ENCODE data around the gene HOXC5. TPM values are rescaled to one million over a fixed set of nuclear protein-coding genes. Genes with fewer than 3 reads are reported as not detected.

The HOXC5 gene
- polyA plus RNA-seq, 3 donors, result 1.8 to 3.6 (median 3.0) TPM

DNA sequence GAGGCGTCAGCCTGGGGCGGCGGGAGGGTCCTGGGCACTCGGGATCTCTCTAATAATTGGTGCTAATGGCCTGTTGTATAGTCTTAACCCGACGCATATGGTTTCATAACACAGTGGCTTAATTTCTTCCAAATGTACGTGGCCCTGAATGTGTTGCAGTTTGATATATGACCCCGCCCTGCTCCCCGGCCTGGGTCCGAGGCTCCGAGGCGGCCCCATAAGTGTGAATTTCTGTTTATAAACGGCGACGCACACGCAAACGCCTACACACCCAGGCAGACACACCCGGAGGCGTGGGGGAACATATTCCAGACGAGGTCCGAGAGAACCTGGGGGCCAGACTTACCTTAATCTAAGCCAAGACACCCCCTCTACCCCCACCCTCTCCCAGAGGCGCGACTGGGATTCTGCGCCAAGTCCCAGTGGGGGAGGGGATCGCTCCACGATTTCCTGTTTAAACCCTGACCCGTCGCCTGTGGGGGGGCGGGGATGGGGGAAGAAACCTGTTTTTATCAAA is 14.3 kb upstream of the HOXC5 start:
- DNase-seq, result no peak

DNA sequence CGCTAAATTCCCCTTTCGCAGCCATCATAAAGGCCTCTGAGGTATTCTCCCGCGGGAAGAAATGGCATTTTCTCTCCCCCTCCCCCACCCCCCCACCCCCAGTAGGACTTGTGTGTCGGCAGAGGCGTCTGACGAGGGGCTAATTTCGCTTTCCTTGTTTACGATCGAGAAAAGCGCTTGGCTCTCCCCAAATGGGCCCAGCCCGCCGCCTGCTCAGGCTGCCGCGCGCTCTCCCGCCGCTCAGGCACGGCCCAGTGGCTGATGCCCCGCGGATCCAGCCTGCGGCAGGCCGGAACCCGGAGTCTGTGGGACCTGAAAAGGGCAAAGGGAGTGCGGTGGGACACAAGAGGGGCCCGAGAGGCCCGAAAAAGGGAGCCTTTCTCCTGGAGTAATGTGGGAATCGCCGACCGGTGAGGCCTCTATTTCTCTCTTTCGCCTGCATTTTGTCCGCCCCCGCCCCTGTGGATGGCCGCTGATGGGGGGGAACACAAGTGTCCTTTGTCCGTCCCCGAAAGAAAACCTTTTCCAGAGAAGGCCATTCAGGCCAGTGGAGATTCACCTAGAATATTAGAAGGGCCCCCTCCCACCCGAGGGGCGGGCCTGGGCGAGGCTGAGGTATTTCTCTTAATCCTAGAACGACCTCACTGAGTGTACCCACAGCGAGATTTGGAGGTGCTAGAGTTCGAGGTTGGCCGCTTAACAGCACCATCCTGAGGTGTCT is 13.6 kb upstream of the HOXC5 start:
- no peak for DNase-seq

DNA sequence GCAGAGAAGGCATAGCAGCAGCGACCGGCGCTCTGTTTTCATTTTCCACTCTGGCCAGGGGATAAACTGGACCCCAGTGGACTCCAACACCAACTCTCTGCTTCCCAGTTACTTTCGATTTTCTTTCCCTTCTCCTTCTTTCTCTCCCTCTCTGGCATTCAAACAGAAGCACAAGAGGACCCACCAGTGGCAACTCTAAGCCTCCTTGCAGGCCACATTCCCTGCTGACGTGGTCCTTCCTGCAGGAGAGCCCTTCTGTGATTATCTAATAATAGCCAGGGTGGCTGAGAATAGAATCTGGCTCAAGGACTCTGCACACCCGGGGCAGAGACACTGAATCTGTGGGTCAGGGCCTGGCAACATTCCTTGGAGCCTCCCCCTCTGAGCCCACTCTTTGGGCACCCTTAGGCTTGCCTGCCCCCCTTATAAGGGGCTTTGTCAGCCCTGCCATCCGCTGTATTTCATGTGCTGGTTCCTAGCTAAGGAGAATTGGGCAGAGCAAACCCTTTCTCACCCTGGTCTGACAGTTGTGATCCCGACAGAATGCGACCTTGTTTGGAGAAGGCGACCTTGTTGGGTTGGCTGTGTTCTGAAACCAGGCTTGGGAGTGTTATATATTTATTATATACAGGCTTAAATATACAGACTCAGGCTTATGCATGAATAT is 12.8 kb upstream of the HOXC5 start:
- DNase-seq, result no peak

DNA sequence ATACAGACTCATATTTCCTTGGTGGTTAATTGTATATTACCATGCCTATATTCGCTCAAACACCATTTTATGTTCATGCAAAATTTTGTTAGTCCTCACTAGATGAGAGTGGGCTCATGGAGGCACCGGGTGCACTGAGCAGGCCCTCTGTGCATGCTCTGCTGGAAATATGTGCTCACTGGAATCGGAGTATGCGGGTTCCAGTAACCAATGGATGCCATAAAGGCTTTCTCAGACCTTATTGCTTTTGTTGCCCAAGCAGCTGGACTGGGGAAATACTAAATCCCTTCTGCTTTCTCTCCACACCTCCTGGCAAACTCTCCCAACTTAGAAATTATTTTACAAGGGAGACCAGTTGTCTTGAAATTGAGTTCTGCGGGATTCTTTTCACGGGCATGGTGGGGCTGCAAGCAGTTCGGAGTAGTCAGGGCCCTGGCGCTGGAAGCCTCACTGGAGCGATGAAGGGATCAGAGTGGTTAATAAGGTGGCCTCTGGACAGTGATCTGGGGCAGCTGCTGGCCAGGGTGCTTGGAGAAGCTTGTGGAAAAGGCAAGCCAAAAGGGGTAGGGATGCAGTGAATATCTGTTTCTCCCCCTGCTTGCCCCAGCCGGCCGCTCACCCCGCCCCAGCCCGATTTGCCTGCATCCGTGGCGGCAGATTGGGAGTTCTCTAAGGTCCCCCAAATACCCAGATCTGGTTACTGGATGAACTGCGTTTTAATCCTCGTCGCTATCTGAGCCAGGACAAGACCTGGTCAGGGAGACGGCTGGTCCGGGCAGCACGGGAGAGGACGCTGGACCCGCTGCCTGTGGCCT is 12.1 kb upstream of the HOXC5 start:
- DNase-seq, result no peak

DNA sequence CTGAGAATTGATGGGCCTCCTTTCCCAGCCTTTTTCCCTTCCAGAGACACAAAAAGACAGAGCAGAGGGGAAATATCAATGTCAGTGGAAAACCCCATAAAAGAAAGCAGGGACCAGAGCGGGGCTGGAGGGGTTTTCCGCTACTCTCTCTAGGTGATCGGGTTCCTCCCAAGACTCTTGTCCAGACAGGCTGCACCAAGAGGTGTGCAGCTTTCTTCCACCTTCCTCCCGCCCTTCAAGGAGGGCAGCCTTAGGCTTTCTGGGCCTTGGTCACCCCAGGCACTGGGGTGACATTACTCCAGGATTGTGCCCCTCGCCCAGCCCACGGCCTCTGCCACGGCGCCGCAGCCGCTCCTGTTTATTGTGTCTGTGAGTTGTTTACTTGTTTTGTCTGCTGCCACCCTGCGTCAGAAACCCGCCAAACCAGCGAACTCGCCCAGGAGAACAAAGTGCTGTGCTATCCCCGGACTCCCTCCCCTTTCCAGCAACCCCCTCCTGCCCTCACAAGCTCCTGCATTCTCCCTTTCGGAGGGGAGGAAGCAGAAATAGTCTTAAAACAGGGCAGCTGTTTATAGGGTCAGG is 11.3 kb upstream of the HOXC5 start:
- no peak for DNase-seq

DNA sequence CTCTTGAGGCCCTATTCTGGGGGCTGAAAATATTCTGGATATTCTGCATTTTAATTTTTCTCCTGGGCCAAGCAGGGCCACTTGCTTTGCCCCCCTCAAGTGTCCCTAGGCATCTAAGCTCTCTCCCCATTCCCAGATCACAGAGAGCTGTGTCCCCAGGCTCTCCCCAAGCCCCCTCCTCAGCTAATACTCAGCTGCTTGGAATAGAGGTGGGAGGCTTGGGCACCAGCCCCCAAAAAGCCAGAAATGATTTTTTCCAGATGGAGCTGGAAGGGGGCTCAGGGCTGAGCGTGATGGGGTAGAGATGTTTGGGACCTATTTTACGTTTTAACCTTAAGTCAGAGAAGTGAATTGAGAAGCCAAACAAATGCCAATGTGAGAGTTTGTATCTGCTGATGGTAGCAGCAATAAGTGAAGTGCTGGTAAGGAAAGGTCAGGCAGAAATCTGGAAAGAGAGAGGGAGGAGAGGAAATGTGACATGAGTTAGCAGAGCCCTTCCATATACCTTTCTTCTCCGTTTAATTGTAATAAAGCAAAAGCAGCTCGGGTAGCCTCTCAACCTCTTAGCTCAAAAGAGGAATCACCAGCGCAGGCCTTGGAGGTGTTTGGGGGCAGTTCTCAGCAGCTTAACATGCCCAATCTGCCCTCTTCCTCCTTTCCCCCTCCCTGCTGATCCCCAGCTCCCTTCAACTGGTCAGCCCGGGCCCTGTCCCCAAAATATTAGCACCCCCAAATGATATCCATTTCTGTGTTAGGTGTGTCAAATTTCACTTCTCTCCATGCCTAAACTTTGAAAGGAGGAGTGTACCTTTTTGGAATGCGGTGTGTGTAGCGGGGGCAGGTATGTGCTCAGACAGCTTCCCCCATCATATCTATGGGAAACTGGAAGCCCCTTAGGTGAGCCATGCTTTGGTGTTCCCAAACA is 9.6 kb upstream of the HOXC5 start:
- DNase-seq, result no peak

DNA sequence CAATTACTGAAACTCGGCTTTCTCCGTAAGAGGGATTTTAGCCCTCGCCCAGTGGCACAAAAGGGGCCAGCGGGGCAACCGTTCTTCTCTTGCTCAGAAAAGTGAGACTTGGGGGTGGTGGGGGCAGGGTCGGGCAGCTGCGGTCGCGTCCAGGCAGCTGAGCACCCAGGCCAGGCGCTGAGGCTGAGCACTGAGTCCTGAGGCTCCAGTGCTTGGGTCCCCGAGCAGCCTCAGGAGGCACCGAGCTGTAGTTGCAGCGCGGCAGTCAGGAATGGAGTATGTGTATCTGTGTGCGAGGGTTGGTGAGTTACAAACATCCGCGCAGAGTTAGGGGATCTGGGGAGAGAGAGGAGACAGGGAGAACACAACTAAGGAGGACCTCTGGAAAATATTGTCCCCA is 8.7 kb upstream of the HOXC5 start:
- no peak for DNase-seq

DNA sequence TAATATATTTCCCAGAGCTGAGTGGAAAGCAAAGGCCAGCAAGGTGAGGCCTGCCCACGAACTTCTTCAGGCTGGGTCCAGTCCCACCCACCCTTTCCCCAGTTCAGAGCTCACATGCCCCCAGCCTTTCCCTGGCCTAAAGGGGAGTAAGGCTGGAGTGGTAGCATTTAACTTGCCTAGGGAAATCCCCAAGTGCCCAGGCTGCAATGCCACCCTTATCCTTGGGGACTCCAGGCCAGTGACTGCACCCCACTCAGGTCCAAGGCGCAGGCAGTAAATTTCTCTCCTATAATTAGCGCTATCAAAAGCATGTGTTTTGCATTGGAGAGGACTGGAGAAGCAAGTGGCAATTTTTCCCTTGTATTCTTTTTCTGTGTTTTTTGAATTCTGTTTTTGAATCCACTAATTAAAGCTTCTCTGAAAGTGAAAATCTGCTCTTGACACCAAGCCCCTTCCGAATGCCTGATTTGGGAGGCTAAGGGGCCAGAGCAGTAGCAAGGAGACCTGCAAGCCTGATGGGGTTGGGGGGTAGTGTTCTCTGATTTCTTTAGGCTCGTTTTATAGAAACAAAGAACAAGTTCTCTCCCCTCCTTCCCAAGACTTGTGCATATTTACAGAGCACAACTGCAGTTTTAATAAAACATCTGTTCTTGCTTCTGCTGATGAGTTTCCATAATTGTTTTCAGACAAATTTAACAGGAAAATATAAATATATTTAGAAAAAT is 8.1 kb upstream of the HOXC5 start:
- DNase-seq, result no peak

DNA sequence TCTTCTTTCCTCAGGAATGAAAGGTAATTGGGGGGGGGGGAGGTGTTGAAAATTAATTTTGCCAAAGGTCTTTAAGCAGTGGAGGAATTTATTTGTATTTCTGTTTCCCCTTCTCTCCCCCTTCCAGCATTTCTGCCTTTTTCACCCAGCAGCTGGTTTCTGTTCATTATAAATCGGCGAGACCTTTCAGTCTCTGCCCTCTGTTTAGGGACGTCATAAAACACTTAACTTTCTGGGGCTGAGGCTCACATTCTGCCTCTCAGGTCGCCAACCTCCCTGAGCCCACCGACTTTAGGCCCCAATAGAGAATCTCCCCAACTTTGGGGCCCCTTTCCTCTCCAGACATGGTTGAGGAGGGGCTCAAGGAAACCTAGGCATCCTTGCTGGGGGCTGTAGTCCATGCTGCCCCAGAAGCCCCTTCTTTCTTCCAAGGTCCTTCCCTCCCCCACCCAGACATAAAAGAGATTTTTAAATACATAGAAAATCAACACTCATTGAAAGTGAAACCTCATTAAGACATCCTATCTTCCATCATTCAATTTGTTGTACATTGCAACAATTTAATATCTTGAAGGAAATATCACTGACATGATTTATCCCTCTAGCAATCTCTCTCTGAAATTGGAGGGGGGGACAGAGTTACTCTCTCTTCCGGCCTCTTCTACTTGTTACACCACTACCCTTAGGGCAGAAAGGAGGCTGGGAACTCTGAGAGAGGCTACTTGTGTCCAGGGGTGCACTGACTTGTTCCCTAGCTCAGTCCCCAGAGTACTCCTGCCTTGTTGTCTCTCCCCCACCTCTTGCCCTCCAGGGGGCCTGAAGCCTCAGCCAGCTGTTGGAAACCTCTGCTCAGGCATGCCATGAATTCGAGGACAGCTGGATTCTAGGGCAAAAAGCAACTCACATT is 7.1 kb upstream of the HOXC5 start:
- no peak for DNase-seq

DNA sequence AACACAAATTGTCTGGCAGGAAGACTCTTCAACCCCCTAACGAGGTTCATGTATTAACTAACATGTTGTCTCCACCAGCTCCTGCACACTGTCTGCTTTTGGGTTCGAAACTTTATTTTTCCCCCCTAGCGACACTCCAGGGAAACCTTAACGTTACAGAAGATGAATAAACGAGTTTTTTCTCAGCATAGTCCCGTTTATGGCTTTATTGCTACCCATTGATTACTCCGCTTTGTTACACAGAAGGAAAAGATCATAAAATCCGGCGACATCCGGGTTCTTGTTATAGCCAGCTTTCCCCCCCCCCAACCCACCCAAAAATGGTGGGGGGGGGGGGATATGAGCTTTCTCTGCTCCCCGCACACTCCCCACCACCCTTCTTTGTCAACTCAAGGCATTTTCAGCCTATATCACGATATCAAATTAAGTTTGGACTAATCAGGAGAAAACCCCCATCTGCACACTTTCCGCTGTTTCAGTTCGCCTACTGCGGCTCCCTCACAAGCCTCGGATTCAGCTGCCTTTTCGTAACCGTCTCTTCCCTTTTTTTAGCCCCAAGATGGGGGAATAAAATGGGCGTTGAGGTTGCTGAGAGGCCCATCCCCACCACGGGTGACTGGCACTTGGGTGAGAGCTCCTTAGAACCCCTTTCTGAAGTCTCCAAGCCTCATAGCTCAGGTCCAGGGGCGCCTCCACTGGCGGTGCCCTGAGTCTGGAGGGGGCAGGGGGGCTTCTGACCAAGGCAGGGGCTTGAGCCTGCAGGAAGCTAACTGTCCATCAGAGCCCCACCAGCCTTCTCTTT is 6.0 kb upstream of the HOXC5 start:
- DNase-seq, result no peak

DNA sequence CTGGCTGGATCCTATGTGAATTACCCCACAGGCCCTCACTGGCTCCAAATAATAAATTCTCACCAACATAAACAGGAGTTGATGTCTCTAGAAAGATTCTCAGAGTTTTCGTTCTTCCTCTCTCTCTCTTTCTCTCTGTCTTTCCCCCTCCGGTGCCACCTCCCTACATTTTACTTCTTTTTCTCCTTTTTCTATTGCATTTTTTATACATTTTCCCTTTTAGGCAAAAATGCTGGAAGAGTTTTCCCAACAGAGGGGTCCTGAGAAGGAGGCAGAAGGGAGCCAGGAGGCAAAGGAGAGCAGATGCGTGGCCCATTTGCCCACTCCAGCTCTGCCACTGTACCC is 5.4 kb upstream of the HOXC5 start:
- DNase-seq, result no peak

DNA sequence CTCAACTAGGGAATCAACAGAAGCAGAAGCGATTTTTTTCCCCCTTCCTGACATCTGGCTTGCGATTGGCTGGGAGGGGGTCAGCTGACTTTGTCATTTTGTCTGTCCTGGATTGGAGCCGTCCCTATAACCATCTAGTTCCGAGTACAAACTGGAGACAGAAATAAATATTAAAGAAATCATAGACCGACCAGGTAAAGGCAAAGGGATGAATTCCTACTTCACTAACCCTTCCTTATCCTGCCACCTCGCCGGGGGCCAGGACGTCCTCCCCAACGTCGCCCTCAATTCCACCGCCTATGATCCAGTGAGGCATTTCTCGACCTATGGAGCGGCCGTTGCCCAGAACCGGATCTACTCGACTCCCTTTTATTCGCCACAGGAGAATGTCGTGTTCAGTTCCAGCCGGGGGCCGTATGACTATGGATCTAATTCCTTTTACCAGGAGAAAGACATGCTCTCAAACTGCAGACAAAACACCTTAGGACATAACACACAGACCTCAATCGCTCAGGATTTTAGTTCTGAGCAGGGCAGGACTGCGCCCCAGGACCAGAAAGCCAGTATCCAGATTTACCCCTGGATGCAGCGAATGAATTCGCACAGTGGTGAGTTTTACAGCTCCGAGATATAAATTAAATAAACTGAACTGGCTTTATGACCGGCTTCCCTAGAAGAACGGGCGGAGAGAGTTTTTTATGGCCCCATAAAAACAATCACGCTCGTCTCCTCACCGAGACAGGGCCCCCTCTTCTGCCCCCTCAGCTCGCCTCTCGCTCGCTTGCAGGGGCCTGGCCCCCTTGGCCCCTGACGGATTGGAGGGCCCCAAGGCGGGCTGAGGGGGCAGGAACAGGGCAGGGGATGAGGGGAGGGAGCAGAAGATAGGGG is 4.3 kb upstream of the HOXC5 start, which contains the start of gene HOXC6:
TSS of gene HOXC6 (plus strand) at position 127 of the 888 bp plus-strand sequence. CDS start at position 209, 82 bp downstream.
- no peak for DNase-seq

DNA sequence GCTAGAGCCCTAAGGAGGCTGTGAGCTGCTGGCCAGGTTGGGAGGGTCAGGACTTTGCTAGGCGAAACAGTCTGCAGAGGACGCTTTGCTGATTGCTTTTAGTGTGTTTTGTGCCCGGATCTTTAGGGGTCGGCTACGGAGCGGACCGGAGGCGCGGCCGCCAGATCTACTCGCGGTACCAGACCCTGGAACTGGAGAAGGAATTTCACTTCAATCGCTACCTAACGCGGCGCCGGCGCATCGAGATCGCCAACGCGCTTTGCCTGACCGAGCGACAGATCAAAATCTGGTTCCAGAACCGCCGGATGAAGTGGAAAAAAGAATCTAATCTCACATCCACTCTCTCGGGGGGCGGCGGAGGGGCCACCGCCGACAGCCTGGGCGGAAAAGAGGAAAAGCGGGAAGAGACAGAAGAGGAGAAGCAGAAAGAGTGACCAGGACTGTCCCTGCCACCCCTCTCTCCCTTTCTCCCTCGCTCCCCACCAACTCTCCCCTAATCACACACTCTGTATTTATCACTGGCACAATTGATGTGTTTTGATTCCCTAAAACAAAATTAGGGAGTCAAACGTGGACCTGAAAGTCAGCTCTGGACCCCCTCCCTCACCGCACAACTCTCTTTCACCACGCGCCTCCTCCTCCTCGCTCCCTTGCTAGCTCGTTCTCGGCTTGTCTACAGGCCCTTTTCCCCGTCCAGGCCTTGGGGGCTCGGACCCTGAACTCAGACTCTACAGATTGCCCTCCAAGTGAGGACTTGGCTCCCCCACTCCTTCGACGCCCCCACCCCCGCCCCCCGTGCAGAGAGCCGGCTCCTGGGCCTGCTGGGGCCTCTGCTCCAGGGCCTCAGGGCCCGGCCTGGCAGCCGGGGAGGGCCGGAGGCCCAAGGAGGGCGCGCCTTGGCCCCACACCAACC is 3.1 kb upstream of the HOXC5 start:
- DNase-seq, result no peak

DNA sequence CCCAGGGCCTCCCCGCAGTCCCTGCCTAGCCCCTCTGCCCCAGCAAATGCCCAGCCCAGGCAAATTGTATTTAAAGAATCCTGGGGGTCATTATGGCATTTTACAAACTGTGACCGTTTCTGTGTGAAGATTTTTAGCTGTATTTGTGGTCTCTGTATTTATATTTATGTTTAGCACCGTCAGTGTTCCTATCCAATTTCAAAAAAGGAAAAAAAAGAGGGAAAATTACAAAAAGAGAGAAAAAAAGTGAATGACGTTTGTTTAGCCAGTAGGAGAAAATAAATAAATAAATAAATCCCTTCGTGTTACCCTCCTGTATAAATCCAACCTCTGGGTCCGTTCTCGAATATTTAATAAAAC is 2.4 kb upstream of the HOXC5 start:
- no peak for DNase-seq

DNA sequence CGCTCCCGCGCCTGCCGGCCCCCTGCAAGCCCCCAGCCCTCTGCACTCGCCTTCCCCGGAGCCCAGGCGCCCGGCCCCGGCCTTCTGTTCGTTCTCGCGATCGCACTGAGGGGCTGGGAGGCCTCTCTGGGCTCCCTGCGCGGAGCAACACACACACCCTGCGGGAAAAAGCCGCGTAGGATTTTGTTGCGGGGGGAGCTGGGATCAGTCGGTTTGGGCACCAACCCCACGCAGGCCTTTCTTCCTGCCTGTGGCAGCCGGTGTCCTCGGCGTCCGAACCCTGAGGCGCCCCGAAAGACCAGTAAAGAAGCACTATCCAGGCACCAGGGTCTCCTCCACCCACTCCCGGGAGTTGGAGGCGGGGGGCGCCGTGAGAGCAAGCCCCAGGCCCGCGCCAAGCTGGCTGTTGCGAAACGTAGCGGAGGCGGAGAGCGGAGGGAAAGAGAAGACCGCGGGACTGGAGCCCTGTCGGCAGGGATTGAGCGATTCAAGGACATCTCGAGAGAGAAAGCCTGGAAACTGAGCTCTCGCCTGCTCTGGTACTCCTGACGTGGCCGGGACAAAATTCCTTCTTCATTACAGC is 1.9 kb upstream of the HOXC5 start:
- no peak for DNase-seq

DNA sequence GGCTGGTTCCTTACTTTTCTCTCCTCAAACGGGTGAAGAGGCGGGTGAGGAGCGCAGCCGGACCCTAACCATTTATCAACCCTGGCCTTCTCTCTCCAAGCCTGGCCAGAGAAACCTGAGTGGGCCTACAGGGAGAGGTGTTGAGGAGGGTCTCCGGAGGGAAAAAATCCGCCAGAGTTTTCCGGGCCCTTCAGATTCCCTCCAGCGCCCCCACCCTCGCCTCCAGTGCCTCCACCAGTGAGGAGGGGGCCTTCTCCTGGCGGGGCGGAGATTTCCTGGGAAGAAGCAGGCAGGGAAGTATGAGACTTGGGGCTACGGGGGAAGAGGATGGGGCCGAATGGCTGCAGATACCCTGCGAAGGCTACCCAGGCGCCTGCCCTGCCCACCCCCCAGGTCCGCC is 1.4 kb upstream of the HOXC5 start:
- DNase-seq, result no peak
